Mucosa of descending colon (tissue), 3 donors: ENCODE results near the gene KRTAP10-9. TPM values are rescaled to one million over a fixed set of nuclear protein-coding genes. Genes with fewer than 3 reads are reported as not detected.

ENCODE experiments used
- ATAC-seq: fragments of 200-7000 bp; cut with Tn5 transposase; one replicate; pipeline ENCODE4 v1.9.1; 2020; ENCODE audit warnings: mild to moderate bottlenecking, moderate library complexity
- DNase-seq, 3 donors: peaks; one replicate each; pipeline ENCODE4 v3.0.0-alpha.2; 2020
- H3K36me3 ChIP-seq: fragments of 200-600 bp; one replicate; pipeline ENCODE4 v1.8.0; 2021; ENCODE audit warnings: low read depth, mild to moderate bottlenecking
- H3K4me1 ChIP-seq: fragments of 200-600 bp; one replicate; pipeline ENCODE4 v1.8.0; 2021; ENCODE audit warnings: low read depth, mild to moderate bottlenecking
- H3K4me3 ChIP-seq: fragments of 200-600 bp; one replicate; pipeline ENCODE4 v1.8.0; 2021; ENCODE audit warnings: mild to moderate bottlenecking
- H3K9me3 ChIP-seq: fragments of 200-600 bp; one replicate; pipeline ENCODE4 v1.8.0; 2021; ENCODE audit warnings: mild to moderate bottlenecking
- CTCF ChIP-seq: fragments of 200-600 bp; IDR thresholded peaks from one replicate; pipeline ENCODE4 v1.8.0; 2022; ENCODE audit warnings: antibody characterized with exemption, mild to moderate bottlenecking
- intact Hi-C, 2 donors: fragments of 100-400 bp; cut with DNase I in 1 of 2; cut with micrococcal nuclease in 1 of 2; formaldehyde crosslinking; loops; one replicate each; pipeline versions ENCODE4 v1.11.0 to v1.11.1; 2022; cut with DNase I, micrococcal nuclease
- total RNA-seq, 3 donors: library from RNA; stranded (reverse); fragmentation: NEBNext Ultra II Directional in 2 of 3; extraction: Animal tissue kit (Norgen Biotek cat#: 25700) in 2 of 3; gene quantifications; one replicate each; pipeline versions ENCODE4 v1.2.1 to v1.2.4, GENCODE V29; 2021 to 2023
- donor health status: DM: no; HTN: no; CAD: no; lungs with moderate emphysema.
- donor health status: DM: no; HTN: no; CAD: no.
- donor health status: DM: no; HTN: yes; CAD: no.

KRTAP10-9 gene
- total RNA-seq, 3 donors from 2014 or later: not detected

DNA sequence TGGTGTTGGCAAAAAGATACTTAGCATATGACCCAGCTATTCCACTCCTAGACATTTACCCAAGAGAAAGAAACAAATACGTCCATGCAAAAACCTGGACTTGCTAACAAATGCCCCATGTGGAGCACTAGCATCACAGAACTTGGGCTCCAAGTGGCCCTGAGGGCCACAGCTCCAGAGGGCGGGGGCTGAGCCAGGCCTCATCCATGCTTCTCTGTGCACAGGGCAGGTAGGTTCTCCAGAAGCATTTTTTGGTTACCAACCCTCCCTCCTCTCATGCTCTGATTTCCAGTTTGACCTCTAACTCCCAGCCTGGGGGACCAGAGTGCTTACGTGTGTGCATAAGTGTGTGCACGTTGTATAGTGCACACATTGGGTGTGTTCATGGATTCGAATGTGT lies 37.8 kb downstream of the KRTAP10-9 start:
- Histone ChIP-seq H3K4me3 (no peak overlapping the region), H3K36me3 (no peaks in the 10 kb centered on the region), H3K4me1 (no peaks in the 10 kb centered on the region), H3K9me3 (no peaks in the 10 kb centered on the region)
- intact Hi-C loops: no loop called here
- no peak for DNase-seq
- no peak for ATAC-seq
- TF ChIP-seq CTCF: no peak

DNA sequence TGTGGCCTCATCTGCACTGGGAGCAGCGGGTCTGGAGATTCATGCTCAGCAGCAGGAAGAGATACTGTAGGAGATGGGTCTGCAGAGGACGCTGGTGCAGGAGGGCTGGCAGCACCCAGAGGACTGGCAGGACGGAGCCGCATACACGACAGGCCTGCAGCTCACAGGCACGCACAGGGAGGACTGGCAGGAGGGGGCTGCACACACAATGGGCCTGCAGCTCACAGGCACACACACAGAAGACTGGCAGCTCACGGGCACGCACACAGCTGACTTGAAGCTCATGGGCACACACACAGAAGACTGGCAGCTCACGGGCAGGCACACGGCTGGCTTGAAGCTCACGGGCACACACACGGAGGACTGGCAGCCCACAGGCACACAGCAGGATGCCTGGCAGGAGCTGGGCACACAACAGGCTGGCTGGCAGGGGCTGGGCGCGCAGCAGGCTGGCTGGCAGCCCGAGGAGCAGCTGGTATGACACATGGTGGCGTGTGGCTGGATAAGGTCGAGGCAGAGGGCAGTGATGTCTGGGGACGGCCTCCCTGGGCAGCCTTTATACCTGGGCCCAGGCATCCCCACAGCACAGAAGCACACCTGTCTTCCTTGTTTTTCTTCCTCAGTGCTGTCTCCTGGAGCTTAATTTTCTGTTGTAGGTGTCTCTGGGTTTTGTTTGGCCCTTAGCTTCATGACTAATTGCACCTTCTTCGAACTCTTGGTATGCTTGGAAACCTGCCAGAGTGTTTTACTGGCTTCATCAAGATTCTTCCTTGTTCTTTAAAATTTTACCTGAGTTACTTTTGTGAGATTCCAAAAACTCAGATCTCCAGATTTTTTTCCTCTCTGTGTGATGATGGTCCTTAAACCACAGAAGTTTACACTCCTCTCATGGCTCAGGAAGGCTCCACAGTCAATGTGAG lies 39.8 kb downstream of the KRTAP10-9 start, which contains the start of gene KRTAP12-2:
Gene KRTAP12-2 (minus strand): TSS at position 527 of the 920 bp plus-strand sequence. CDS start 41 bp downstream, at position 486.
- Histone ChIP-seq H3K36me3 (no peaks in the 10 kb centered on the region), H3K4me1 (no peaks in the 10 kb centered on the region), H3K9me3 (peaks cover 6% of the 10 kb centered on the region), H3K4me3 (no peak within 1 kb of the TSS)
- DNase-seq: no peak
- no peak for TF ChIP-seq CTCF
- intact Hi-C loops: no loop called here
- peak; percentile 29 for ATAC-seq

- Histone ChIP-seq H3K36me3 (no peaks in the 10 kb centered on the region), H3K4me3 (no peak overlapping the region), H3K9me3 (peaks cover 7% of the 10 kb centered on the region), H3K4me1 (no peaks in the 10 kb centered on the region)
- ATAC-seq (no peak), DNase-seq (no peak)
- no peak for TF ChIP-seq CTCF
- intact Hi-C loops: no loop called here
Observed at GRCh38 chr21:44667612-44668011, 40.7 kb downstream of the KRTAP10-9 start.

DNA sequence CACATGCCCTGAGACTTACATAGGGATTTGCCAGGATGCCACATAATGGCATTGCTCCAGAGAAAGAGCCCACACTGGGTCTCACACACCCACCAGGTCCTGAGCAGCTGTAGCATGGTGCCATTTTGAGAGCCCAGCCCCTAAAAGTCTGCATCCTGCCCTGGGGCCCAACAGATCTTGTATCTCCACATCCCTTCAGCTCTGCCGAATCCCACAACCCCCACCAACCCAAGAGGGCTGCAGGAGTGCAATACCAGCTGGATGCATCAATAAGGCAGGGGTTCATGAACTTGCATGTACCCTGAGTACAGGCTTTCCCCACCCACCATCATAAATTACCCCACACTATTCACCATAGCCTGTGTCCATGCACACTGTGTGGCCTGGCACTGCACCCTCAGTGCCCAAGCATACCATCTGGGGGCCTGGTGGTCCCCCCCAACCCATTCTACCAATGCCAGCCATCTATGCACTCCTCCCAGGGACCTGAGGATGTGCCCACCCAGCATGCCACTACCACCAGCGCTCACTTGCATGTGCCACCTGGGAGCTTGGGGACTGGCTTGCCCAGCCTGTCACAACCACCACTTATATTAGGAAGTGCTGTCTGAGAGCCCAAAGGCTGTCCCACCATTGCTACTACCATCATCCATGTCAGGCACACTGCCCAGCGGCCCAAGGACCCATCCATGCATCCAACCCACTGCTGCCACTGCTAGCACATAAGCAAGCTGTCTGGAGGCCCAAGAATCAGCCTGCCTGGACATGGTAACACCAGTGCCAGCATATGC lies 43.9 kb downstream of the KRTAP10-9 start:
- no peak for TF ChIP-seq CTCF
- peaks cover 7% of the 10 kb centered on the region for H3K9me3 ChIP-seq
- intact Hi-C loops: no loop called here
- H3K4me1 ChIP-seq: no peaks in the 10 kb centered on the region
- H3K36me3 ChIP-seq: no peaks in the 10 kb centered on the region
- no peak overlapping the region for H3K4me3 ChIP-seq
- ATAC-seq: no peak
- DNase-seq: no peak

DNA sequence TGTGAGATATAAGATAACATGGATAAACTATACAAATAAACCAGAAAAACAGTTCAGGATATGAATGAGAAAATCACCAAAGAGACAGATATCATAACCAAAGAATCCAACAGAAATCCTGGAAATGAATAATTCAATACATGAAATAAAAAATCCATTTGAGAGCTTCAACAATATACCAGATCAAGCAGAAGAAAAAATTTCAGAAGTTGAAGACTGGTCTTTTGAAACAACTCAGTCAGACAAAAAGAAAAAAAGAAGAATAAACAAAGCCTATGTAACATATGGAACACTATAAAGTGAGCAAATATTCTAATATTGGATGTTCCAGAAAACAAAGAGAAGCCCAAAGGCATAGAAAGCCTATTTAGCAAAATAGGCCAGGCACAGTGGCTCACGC lies 45.0 kb downstream of the KRTAP10-9 start:
- Histone ChIP-seq H3K4me1 (no peaks in the 10 kb centered on the region), H3K36me3 (no peaks in the 10 kb centered on the region), H3K9me3 (peaks cover 7% of the 10 kb centered on the region), H3K4me3 (no peak overlapping the region)
- ATAC-seq (no peak), DNase-seq (no peak)
- no peak for TF ChIP-seq CTCF
- intact Hi-C loops: no loop called here
